Karpas-422 (cell line): ENCODE measurements around the gene SLAMF9. TPM values are rescaled to one million over a fixed set of nuclear protein-coding genes. Genes with fewer than 3 reads are reported as not detected.

Experiments used
- DNase-seq: peaks from one replicate; pipeline ENCODE4 v3.0.0-alpha.2; 2015
- H2AFZ ChIP-seq: fragments of 200-600 bp; sonication (generic); 2 replicates; pipeline ENCODE4 v1.6.1; 2014; ENCODE audit warnings: antibody characterized with exemption, low read length, mixed read lengths
- H3K27ac ChIP-seq: fragments of 200-600 bp; sonication (generic); 2 replicates; pipeline ENCODE4 v1.5.1; 2014; ENCODE audit warnings: mild to moderate bottlenecking, low read length, moderate library complexity
- H3K27me3 ChIP-seq: fragments of 200-600 bp; sonication (generic); 2 replicates; pipeline ENCODE4 v1.6.1; 2014; ENCODE audit warnings: low read length, mixed read lengths
- H3K36me3 ChIP-seq: fragments of 200-600 bp; sonication (generic); 2 replicates; pipeline ENCODE4 v1.6.1; 2014; ENCODE audit warnings: low read length, mixed read lengths; ENCODE audit not compliant: insufficient read depth
- H3K4me1 ChIP-seq: fragments of 200-600 bp; sonication (generic); 2 replicates; pipeline ENCODE4 v1.6.1; 2014; ENCODE audit warnings: mild to moderate bottlenecking, low read length, mixed read lengths
- H3K4me2 ChIP-seq: fragments of 200-600 bp; sonication (generic); 2 replicates; pipeline ENCODE4 v1.6.1; 2014; ENCODE audit warnings: low read length, low read depth, mild to moderate bottlenecking; ENCODE audit not compliant: poor library complexity, severe bottlenecking
- H3K4me3 ChIP-seq: fragments of 200-600 bp; sonication (generic); 2 replicates; pipeline ENCODE4 v1.5.1; 2014; ENCODE audit warnings: mild to moderate bottlenecking, antibody characterized with exemption, low read length, mixed read lengths
- H3K79me2 ChIP-seq: fragments of 200-600 bp; sonication (generic); 2 replicates; pipeline ENCODE4 v1.6.1; 2014; ENCODE audit warnings: mild to moderate bottlenecking, low read length, mixed read lengths
- H3K9ac ChIP-seq: fragments of 200-600 bp; sonication (generic); 2 replicates; pipeline ENCODE4 v1.6.0; 2014; ENCODE audit warnings: low read length
- H3K9me2 ChIP-seq: fragments of 200-600 bp; sonication (generic), shearing (Covaris generic); replicated peaks from 2 replicates; pipeline ENCODE4 v1.6.0; 2014; ENCODE audit warnings: mild to moderate bottlenecking, low read length, moderate library complexity; ENCODE audit not compliant: insufficient read depth
- H3K9me3 ChIP-seq: fragments of 300-700, 200-600 bp; sonication (generic); 2 replicates; pipeline ENCODE4 v1.6.1; 2014; ENCODE audit warnings: low read length, mixed read lengths
- H4K20me1 ChIP-seq: fragments of 200-600 bp; sonication (generic); 2 replicates; pipeline ENCODE4 v1.6.1; 2014; ENCODE audit warnings: mild to moderate bottlenecking, antibody characterized with exemption, low read length, low read depth; ENCODE audit not compliant: insufficient read depth
- total RNA-seq: library from RNA; depleted of rRNA; stranded (reverse); fragments of >200 nt; shearing (Covaris generic); gene quantifications from 2 replicates; pipeline ENCODE4 v1.2.3, GENCODE V29; 2014; ENCODE audit warnings: low replicate concordance

SLAMF9 gene
- total RNA-seq, 1 experiment from 2014 or later = not detected

- Histone ChIP-seq H3K9me2 (no peaks in the 10 kb centered on the region), H3K4me3 (no peak overlapping the region), H3K27me3 (no peaks in the 10 kb centered on the region), H3K9ac (no peak overlapping the region), H3K36me3 (no peaks in the 10 kb centered on the region), H3K4me2 (no peak overlapping the region), H3K79me2 (peaks cover 30% of the 10 kb centered on the region), H3K4me1 (peaks cover 31% of the 10 kb centered on the region), H3K27ac (no peak overlapping the region), H3K9me3 (no peaks in the 10 kb centered on the region), H2AFZ (no peak overlapping the region), H4K20me1 (peaks cover 15% of the 10 kb centered on the region; the same call in 1 of the 2 replicates)
- no peak for DNase-seq
These were observed 26.7 kb downstream of the SLAMF9 start for GRCh38 chr1:159927211-159927848.

- peak overlapping the region; percentile 94 for H3K4me3 ChIP-seq
These were observed 28.3 kb downstream of the SLAMF9 start for GRCh38 chr1:159925719-159926078.

GRCh38 chr1:159924791-159925718, 29.0 kb downstream of the SLAMF9 start, which contains the start of gene TAGLN2:
TSS of gene TAGLN2 (minus strand) at chr1:159925507. CDS start at chr1:159920509, 4,998 bp downstream.
- Histone ChIP-seq H2AFZ (peak within 1 kb of the TSS; percentile 85), H3K4me3 (peak within 1 kb of the TSS; percentile 94), H3K27ac (peak within 1 kb of the TSS; percentile 73), H3K9me2 (no peaks in the 10 kb centered on the region), H3K27me3 (no peaks in the 10 kb centered on the region), H3K9ac (peak within 1 kb of the TSS; percentile 97), H3K4me2 (peak within 1 kb of the TSS; percentile 94), H4K20me1 (peaks cover 37% of the 10 kb centered on the region; the same call in 1 of the 2 replicates), H3K4me1 (peaks cover 43% of the 10 kb centered on the region), H3K9me3 (no peaks in the 10 kb centered on the region), H3K79me2 (peaks cover 49% of the 10 kb centered on the region), H3K36me3 (peaks cover 3% of the 10 kb centered on the region; the same call in 1 of the 2 replicates)
- DNase-seq = peak; percentile 95

More at GRCh38 chr1:159925719-159926078, 28.3 kb downstream of the SLAMF9 start:
- Histone ChIP-seq H3K79me2 (peaks cover 47% of the 10 kb centered on the region), H3K9me3 (no peaks in the 10 kb centered on the region), H3K36me3 (peaks cover 2% of the 10 kb centered on the region; the same call in 1 of the 2 replicates), H3K9me2 (no peaks in the 10 kb centered on the region), H3K9ac (peak overlapping the region; percentile 97), H3K4me1 (peaks cover 43% of the 10 kb centered on the region), H3K27ac (no peak overlapping the region), H3K27me3 (no peaks in the 10 kb centered on the region), H2AFZ (peak overlapping the region; percentile 85), H4K20me1 (peaks cover 30% of the 10 kb centered on the region; the same call in 1 of the 2 replicates), H3K4me2 (peak overlapping the region; percentile 94)
- DNase-seq = no peak

- DNase-seq = peak; percentile 67
These were observed 29.8 kb downstream of the SLAMF9 start for GRCh38 chr1:159924025-159924790.

GRCh38 chr1:159923203-159924024, 30.6 kb downstream of the SLAMF9 start:
- H3K27ac ChIP-seq = peak overlapping the region; percentile 73
- H3K79me2 ChIP-seq = peaks cover 49% of the 10 kb centered on the region
- peaks cover 43% of the 10 kb centered on the region for H3K4me1 ChIP-seq
- peak overlapping the region; percentile 97 for H3K9ac ChIP-seq
- peak overlapping the region; percentile 94 for H3K4me2 ChIP-seq
- H4K20me1 ChIP-seq = peaks cover 37% of the 10 kb centered on the region; the same call in 1 of the 2 replicates
- peak; percentile 69 for DNase-seq
- H3K4me3 ChIP-seq = peak overlapping the region; percentile 94
- H3K36me3 ChIP-seq = peaks cover 8% of the 10 kb centered on the region; the same call in 1 of the 2 replicates
- H2AFZ ChIP-seq = no peak overlapping the region
- H3K9me2 ChIP-seq = no peaks in the 10 kb centered on the region
- H3K27me3 ChIP-seq = no peaks in the 10 kb centered on the region
- H3K9me3 ChIP-seq = no peaks in the 10 kb centered on the region

More at GRCh38 chr1:159924025-159924790, 29.8 kb downstream of the SLAMF9 start:
- Histone ChIP-seq H3K9me2 (no peaks in the 10 kb centered on the region), H3K4me1 (peaks cover 43% of the 10 kb centered on the region), H3K4me3 (peak overlapping the region; percentile 94), H3K36me3 (peaks cover 8% of the 10 kb centered on the region; the same call in 1 of the 2 replicates), H2AFZ (no peak overlapping the region; the same call in 1 of the 2 replicates), H3K9me3 (no peaks in the 10 kb centered on the region), H3K27me3 (no peaks in the 10 kb centered on the region), H3K4me2 (peak overlapping the region; percentile 94), H3K27ac (peak overlapping the region; percentile 73), H3K9ac (peak overlapping the region; percentile 97), H4K20me1 (peaks cover 37% of the 10 kb centered on the region; the same call in 1 of the 2 replicates), H3K79me2 (peaks cover 49% of the 10 kb centered on the region)

GRCh38 chr1:159922511-159923202, 31.4 kb downstream of the SLAMF9 start:
- H3K36me3 ChIP-seq = peaks cover 8% of the 10 kb centered on the region; the same call in 1 of the 2 replicates
- peaks cover 37% of the 10 kb centered on the region; the same call in 1 of the 2 replicates for H4K20me1 ChIP-seq
- H3K4me2 ChIP-seq = peak overlapping the region; percentile 94
- H3K27ac ChIP-seq = peak overlapping the region; percentile 18; the same call in 1 of the 2 replicates
- H3K9me2 ChIP-seq = no peaks in the 10 kb centered on the region
- H3K9me3 ChIP-seq = no peaks in the 10 kb centered on the region
- peak overlapping the region; percentile 97 for H3K9ac ChIP-seq
- H3K79me2 ChIP-seq = peaks cover 49% of the 10 kb centered on the region
- H3K4me1 ChIP-seq = peaks cover 43% of the 10 kb centered on the region
- H3K27me3 ChIP-seq = no peaks in the 10 kb centered on the region
- no peak for DNase-seq
- H2AFZ ChIP-seq = no peak overlapping the region
- H3K4me3 ChIP-seq = peak overlapping the region; percentile 94
